NCI-H82 treated with DMSO at 0.1 percent for 48 hours (cell line): ENCODE results near the gene ITGB1.

Experiments used
- DNase-seq: peaks from one replicate; lab custom pipeline; 2025; ENCODE audit not compliant: unreplicated experiment; lab: John Stamatoyannopoulos, UW

The ITGB1 gene

GRCh38 chr10:32955790-32956189 is 2.2 kb downstream of the ITGB1 start:
- DNase-seq: no peak

DNA sequence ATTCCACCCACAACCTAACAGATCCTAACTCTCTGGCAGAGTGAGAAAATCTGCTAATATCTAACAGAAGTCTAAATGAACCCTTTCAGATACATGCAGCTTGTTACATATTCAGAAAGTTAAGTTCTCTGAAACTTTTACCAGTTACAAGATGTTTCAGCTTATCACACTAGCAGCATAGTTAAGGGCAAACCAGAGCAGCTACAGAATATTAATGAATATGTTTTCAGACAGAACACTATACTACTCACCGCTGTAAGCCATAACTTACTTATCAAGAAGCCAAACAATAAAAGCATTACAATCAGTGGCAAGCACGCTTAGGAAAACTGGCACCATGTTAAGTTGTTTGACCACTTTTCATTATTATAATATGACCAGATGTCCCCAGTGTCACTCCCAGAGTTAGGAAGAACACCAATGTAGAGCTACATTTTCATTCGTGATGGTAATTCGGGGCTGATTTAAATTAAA is 2.7 kb downstream of the ITGB1 start:
- no peak for DNase-seq

DNA sequence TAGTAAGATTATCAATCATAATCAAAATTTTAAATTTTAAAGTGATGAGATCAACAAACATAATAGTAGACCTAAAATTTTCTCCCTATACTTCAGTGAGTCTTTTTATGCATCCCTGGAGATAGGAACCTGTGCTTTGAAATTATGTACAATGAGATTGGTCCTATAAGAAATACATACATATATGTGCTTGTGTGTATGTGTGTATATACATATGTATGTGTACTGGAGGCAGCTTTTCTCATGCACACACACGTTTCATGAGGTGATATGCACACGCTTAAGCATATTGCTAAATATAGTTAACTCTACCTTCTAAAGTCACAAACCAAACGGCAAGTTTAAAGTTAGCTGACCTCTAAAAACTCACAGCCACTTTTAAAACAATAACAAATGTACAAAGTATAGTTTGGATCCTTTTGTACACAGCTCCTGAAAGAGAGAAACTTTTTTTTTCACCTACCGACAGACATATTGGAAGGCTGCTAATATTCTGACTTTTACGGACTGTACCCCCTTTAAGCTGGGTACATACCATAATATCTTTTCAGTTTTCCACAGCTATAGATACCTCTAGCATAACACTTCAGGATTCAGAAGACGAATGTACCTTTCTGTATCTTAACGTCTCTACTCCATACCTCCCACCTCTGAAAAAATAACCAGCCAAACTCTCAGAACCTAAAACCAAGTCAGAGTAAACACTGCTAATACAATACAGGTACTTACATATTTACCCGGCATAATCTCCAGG is 3.3 kb downstream of the ITGB1 start:
- DNase-seq: no peak

DNA sequence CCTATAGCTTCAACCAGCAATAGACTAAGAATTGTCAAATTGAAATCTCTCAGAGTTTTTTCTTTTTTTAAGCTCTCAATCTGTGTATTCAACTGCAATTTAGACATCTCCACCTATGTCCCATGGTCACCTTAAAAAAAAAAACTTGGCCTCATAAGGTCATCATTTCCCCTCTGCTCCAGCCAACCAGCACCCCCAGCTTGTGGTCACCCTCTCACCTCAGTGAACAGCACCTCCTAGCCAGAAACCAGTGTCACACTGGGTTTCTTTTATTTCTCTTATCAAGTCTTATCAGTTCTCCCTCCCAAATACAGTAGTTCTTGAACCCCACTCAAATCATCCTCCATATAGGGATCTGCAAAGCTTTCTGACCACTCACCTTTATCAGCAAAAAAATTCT is 4.0 kb downstream of the ITGB1 start:
- no peak for DNase-seq

- DNase-seq: no peak
Measured at GRCh38 chr10:32953277-32953927, 4.6 kb downstream of the ITGB1 start.

DNA sequence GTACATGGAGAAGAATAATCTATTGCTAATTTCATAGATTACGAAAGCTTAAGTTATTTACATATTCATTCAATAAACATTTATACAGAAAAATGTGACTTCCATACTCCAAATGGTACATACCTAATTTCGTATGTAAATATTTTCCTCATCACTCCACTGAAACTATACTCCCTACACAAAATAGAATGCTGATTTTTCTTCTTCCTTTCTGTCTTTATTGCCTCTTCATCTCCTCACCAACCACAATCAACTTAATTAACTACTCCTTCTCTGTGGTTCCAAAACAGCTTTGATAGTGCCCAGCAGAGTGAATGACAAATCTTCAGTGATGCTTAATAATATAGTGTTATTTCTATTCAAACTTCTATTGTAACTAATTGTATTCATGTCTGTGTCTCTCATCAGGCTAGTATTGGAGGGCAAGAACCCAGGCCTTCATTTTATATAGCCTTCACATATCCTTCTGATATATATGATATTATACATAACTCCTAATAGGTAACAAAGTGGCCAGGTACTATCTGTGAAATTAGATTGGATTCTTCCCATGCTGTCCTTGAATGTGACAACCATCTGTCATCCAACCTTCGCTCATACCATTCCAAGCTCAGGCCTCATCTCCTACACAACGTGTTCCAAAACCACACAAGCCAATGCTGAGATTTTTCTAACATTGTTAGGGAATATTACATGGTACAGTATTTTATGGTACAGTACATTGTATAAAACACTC is 5.3 kb downstream of the ITGB1 start:
- no peak for DNase-seq

DNA sequence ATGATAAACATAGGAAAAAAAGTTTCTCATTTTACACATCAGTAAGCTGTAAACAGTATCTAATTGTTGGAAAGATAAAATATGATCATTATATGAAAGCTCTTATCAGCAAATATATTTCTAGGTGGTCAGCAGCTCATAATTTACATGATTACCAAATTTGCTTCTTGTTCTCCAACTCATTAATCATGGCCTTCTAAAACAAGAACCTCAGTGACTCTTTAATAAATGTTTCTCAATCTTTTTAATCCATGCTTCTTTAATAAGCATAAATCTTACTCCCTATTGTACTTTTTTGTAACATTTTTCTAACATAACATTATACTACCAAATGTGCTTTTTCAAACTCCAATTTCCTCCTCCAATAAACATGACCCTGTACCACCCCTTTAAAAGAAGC is 5.9 kb downstream of the ITGB1 start:
- no peak for DNase-seq

GRCh38 chr10:32951111-32951510 is 6.9 kb downstream of the ITGB1 start:
- DNase-seq: no peak

DNA sequence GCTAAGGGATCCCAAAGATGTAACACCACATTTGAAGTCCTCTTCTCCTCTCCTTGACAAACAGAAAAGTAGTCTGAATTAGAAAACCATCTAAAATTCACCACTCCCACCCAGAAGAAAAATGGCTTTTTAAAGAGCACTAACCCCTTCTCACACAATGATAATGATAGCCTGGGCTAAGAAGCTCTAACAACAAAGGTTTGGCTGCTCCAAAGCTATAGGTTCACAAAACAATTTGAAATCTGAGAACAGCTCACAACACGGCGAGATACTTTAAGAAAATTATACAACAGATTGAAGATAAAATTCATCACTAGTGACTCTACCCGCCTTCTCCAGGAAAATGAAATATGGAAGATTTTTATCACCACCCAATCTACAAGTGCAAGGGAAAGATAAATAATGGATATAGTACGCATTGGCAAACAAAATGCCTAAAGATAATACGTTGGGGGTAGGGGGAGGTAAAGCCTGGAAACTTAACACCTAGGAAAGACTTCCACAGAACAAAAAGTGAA is 7.4 kb downstream of the ITGB1 start:
- no peak for DNase-seq

DNA sequence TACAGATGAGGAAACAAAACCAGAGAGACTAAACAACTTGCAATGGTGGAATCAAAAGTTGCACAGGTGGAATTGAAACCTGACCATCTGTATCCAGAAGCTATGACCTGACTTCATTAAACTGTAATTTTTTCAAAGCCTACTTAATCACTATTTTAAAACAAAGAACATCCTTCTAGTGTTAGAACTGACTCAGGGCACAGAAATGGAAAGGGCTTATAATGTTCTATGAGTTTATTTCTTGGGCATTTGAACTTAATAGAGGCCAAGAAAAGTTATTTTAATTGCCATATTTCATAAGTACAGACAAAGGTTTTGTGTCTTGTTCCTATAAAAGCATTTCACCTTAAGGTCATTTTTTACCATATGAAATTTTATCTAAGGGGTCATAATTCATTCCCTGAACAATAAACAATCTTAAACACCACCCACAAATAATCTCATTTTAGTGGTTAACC is 8.8 kb downstream of the ITGB1 start:
- DNase-seq: no peak

- no peak for DNase-seq
Measured at GRCh38 chr10:32948451-32948850, 9.6 kb downstream of the ITGB1 start.

- no peak for DNase-seq
Measured at GRCh38 chr10:32947586-32947985, 10.4 kb downstream of the ITGB1 start.

DNA sequence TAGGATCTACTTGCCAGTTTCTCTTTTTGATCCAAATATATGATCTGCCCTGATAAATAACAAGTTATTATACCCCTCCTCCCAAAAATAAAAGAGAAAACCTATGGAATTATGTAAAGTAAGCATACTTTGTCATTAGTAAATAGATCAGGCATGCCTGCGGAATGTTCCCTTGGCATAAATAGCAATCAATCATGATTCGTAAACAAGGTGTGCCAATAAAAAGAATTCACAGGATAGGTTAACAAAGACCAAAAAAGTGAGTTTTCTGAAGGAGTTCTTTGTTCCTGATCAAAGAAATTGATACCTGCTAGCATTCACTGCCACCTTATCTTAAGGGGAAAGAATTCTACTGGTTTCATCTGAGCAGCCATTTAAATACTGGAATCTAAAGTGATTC is 11.9 kb downstream of the ITGB1 start:
- DNase-seq: no peak

GRCh38 chr10:32943854-32944661 is 14.0 kb downstream of the ITGB1 start:
- DNase-seq: no peak

DNA sequence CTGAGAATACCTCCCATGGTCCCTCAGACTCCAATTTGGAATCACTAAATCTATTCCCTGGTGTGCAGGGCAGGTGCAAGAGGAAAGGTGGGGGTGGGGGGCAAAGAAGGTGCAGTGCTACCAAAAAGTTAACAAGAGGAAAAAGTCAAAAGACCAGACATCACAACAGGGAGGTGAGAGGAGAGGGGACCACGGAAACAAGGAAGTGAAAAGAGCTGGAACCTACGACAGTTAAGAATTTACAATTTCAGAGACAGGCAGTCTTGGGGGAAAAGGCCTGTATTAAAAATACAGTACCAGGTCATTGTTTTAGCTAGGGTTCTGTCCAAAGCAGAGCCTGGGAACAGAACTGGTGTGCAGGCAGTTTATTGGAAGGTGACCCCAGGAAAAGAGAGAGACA is 14.6 kb downstream of the ITGB1 start:
- no peak for DNase-seq

DNA sequence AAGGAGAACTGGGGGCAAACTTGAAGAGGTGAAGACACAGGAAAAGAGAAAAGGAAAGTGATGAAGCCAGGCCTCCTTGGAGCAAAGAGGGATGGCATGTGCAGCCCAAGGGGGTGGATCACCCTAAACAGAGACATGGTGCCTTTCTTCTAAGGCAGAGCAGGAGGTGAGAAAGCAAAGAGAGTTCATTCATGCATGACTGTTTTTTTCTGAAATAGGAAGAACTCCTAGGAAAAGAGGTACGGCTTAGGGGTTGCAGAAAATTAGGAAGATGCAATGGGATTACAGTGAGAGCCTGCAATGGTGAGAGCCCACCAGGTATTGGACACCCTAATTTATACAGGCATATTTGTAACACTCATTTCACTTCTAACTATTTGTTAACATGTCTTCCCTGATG is 15.9 kb downstream of the ITGB1 start:
- no peak for DNase-seq

- DNase-seq: no peak
Measured at GRCh38 chr10:32941357-32941756, 16.7 kb downstream of the ITGB1 start.

- DNase-seq: no peak
Measured at GRCh38 chr10:32940321-32941301, 17.4 kb downstream of the ITGB1 start.

DNA sequence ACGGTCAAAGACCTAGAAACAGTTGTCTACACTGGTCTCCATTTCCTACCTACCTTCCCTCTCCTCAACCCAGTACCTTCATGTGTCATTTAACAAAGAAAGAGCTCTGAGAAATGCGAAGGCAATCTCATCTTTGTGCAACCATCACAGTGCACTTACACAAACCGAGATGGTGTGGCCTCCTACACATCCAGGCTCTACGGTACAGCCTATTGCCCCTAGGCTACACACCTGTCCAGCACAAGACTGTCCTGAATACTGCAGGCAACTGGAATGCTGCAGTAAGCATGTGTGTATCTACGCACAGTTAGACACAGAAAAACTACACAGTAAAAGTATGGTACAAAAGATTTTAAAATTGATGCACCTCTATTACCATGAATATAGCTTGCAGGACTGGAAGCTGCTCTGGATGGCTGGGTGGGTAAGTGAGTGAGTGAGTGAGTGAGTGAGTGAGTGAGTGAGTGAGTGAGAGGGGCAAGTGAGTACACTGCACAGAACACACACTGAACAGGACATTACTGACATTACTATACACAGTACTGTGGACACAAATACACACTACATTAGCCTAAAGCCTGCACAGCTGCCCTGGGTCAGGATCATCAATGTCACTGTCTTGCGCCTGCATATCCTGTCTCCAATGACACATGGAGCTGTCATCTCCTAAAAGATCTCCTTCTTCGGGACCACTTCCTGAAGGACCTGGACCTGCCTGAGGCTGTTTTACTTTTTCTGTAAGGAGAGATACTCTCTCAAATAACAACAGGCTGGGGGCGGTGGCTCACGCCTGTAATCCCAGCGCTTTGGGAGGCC is 18.5 kb downstream of the ITGB1 start:
- no peak for DNase-seq
